GM18951 (cell line): ENCODE results near the gene DDHD1.
"Not testable (repeated sequence)": the region's sequence is repeated elsewhere in the genome, so short reads cannot be mapped to it uniquely, and the experiment has no call there.

Source experiments
- POLR2A ChIP-seq: IDR thresholded peaks from 4 replicates; pipeline ENCODE4 v1.6.1; 2011; ENCODE audit warnings: mild to moderate bottlenecking; ENCODE audit not compliant: insufficient read length, insufficient read depth; ENCODE audit errors: extremely low read depth
- in situ Hi-C: fragments of 300-500 bp; cut with MboI; formaldehyde crosslinking; loops from one replicate; pipeline ENCODE4 v1.12.0; 2022; ENCODE audit warnings: low sequenced_read_pairs, mixed read lengths, inconsistent platforms; ENCODE audit not compliant: unreplicated experiment

DDHD1 gene

DNA sequence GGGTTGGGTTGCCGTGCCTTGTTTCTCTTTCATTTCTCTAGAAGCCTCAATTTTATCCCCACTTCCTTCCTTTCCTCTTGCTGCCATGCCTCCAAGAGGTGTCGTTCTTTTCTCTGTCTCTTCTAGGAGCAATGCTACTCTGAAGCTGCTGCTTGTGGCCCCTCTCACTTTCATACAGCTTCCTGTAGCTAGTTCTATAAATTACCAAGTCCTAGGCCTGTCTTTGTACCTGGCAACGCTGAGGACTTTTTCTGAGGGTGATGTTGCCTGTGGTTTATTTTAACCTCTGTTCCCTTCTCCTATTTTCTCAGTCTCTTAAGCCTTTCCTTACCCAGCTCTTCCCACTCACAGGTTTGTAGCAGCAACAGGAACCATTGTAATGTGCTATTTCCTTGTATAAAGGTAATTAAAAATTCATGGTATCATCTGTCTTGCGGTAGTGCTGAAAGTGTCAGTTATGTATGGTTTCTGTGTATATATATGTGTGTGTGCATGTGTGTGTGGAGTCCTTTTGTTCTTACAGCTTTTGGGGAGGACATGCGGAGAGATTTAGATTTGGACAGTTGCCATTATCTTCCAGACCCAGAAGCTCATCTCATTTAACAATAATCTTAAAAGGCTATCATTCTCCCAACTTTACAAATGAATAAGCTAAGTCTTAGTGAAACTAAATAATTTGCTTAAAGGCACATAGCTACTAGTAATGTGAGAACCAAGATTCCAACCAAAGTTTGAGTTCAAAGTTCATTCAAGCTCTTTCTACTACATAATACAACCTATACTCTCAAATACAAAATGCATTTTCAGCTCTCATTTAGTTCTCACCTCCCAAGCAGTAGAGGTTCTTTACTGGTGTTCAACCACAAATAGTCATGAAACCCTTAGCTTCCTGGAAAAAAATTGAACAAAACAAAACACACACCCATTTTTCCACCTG lies 43.8 kb downstream of the DDHD1 start:
- TF ChIP-seq POLR2A: no peak
- in situ Hi-C loops: no loop called here

DNA sequence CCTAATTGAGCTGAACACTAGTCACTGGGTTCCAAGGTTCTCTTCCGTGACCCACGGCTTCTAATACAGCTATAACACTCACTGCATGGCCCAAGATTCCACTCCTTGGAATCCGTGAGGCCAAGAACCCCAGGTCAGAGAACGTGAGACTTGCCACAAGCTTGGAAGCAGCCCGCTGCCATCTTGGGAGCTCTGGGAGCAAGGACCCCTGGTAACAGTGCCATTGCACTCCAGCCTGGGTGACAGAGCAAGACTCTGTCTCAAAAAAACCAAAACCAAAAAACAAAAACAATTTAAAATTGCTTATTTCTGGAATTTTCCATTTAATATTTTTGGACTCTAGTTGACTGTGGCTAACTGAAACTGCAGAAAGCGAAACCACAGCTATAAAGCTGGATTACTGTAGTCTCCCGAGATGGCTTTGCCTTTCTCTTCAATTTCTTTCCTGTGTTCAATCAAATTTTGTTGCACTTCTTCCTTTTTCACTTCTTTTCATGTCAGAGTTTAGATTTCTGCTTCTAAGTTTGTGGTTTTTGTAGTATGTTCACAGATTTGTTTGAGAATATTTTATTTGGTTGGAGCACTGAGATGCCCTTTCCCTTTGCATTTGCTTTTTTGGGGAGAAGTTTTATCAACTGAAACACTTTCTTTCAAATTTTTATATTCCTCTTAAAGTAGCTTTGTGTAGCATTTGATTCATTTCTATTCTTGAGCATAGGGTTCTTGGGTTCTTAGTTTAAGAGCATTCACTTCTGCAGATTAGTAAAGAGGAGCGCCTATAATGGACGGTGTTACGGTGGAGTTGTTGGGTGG lies 44.6 kb downstream of the DDHD1 start:
- in situ Hi-C loops: no loop called here
- no peak for TF ChIP-seq POLR2A

DNA sequence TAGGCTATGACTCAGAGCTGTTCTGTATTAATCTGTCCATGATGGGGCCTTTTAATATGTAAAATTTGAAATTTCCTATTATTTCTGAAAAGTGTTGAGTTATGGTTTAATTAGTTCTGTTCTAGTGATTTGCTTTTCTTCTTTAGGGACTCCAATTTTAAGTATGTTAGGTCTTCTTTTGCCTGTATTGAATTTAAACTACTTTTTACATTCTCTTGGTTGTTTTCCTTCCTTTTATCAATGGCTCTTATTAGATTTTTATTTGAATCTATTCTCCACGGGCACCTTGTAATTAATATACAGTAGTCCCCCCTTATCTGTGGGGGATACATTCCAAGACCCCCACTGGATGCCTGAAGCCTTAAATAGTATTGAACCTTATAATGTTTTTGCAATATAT lies 46.4 kb downstream of the DDHD1 start:
- TF ChIP-seq POLR2A: no peak
- in situ Hi-C loops: no loop called here

DNA sequence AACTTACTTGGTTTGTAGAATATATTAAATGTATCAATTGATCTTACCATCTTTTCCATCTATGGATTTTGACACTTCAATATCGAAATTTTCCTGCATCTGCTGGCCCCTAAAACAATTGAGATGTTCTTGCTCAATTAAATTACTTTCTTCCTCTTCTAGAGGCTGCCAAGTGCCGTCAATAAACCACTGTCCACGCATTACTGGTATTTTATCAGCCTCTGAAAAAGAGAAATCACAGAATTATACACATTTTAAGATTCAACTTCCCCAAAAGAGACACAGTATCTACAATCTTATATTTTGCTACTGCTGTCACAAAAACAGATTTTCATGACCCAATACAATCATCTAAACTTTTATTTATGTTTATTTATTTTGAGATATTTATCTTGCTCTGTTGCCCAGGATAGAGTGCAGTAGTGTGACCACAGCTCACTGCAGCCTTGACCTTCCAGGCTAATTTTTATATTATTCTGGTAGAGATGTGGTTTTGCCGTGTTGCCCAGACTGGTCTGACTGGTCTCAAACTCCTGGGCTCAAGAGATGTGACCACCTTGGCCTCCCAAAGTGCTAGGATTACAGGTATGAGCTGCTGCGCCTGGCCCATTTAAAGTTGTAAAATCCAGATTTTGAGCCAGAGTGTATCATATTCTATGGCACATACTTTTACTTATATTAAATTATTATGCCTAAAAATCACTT lies 49.3 kb downstream of the DDHD1 start:
- in situ Hi-C loops: no loop called here
- no peak for TF ChIP-seq POLR2A

DNA sequence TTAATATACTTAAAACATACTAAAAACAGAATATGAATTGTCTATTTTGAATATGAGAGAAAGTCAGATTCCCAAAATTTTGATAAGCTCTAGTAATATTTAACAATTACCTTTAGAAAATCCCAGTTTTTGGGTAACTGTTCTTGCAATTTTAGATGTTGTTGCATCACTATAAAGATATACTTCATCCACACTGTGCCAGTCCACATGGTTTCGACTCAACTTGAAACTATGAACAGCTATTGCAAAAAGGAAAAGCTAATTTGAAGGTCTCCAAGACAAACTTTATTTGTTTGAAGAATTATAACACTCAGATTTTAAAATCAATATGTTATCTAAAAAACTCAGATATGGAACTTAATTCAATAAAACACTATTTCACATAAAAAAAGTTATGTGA lies 59.9 kb downstream of the DDHD1 start:
- no peak for TF ChIP-seq POLR2A
- in situ Hi-C loops: no loop called here

DNA sequence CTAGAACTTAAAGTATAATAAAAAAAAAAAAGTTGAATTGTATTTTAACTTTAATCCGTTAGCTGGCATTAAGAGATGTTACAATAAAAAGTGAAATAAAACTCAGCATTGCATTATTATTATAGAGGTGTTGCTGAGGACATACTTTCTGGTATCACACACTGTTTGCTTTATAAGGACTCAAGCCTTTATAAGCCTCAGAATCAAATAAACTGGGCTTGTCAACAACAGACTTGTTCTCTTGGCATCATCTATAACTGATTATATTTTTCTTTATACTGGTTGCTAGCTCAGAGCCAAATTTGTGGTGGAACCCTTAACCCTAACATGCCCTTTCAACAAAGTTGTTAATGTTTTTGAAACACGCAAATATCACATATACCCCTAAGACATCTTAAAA lies 62.3 kb downstream of the DDHD1 start:
- in situ Hi-C loops: no loop called here
- TF ChIP-seq POLR2A: no peak

DNA sequence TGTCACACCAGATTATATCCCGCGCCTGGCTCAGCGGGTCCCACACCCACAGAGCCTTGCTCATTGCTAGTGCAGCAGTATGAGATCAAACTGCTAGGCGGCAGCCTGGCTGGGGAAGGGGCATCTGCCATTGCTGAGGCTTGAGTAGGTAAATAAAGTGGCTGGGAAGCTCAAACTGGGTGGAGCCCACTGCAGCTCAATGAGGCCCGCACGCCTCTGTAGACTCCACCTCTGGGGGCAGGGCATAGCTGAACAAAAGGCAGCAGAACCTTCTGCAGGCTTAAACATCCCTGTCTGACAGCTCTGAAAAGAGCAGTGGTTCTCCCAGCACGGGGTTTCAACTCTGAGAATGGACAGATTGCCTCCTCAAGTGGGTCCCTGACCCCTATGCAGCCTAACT lies 68.2 kb downstream of the DDHD1 start:
- in situ Hi-C loops: not testable (repeated sequence)

DNA sequence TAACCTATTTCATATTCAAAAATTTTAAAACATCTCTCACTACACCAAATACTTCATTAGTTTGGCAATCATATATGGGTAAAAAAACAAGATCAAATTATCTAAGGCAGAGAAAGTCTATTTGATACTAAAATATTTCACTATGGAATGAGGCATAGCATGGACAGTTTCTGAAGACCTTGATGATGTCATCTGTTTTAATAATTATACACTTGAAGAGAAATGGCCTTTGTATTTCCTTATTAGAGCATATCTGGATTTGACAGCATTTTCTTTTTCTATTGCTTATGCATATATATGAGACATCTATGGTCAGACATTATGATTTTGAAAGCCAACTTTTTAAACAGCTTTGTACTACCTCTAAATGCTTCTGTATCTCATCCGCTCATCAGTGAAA lies 88.6 kb downstream of the DDHD1 start:
- in situ Hi-C loops: no loop called here
- TF ChIP-seq POLR2A: no peak

DNA sequence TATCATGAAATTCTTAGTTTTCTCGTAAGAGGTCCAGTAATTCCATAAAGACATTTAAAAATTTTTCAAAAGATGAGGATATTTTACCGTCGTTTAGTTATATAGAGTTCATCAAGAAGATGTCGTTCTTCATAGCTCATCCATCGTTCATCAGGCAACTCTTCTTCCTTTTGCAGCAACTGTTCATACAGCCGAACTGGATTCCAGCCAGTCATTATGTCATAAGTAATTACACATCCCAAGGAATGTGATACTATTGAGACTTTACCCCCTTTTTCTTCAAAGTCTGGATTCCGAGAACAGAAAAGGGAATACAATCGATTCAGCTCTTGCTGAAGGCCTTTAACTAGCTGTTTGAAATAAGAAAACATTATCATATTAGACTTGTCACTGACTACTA lies 90.3 kb downstream of the DDHD1 start:
- no peak for TF ChIP-seq POLR2A
- in situ Hi-C loops: no loop called here

DNA sequence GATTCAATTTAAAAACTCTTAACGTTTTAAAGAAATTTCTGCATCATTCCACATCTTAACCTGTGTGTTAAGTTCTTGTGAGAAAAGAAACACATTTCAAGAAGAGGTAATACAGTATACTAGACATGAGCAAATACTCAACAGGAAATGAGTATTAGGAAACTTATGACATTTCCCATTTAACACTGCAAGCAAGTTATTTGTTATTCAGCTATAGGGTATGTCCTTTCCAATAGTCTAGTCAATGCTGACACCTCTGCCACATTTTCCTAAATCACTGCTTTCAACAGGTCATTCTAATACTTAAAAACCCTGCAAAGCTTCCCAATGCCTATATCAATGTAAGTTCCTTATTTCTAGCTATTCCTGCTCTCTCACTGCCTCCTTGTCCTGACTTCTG lies 93.1 kb downstream of the DDHD1 start:
- in situ Hi-C loops: no loop called here
- TF ChIP-seq POLR2A: no peak

DNA sequence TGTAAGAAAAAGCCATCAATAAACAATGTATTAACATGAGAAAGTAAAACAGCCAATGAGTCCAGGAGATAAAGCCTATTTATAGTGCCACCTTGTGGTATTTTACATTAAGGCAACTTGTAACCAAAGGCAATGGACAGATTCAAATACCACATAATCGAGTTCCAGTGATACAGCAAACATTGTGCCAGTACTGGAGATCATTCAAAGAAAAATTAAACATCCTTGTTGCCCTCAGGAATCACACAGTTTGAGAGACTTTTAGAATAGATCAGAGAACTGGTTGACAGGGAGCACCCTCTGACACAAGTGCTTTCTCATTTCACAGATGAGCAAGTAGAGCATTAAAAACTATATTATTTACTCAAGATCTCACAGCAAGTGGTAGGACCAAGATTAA lies 98.1 kb downstream of the DDHD1 start:
- no peak for TF ChIP-seq POLR2A
- in situ Hi-C loops: no loop called here

DNA sequence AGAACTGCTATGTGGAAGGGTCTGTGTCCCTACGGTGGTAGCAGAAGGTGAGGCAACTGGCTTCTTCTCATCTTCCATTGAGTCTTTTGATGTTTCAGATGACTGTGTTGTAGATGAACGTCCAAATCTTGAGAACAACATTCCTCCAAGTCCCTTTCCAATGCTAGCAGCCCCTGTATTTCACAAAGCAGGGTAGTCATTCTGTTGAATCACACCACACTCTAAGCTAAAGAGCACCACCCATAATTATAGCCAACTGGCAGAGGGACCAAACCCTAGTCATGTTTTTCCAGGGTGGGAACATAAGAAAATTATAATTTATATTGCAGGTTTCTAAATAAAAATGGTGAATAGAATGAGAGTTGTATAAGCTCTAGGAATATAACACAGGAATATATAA lies 98.7 kb downstream of the DDHD1 start:
- in situ Hi-C loops: no loop called here
- no peak for TF ChIP-seq POLR2A

DNA sequence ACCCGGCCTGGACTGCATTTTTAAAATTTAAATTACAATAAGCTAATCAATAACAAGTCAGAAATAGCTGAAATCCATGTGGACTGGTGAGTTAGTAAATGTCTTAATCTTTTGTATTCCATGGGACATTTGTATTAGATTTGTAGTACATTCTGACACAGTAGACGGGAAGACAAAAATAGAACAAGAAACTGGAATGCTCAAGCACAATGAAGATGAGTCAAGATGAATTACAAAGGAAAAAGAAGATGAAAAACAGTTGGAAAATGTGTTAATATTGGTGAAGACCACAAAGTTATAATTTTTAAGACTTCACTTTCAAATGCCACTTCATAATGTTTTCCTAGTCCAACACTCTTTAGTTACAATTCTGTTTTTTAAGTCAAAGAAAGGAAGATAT lies 104.5 kb downstream of the DDHD1 start:
- TF ChIP-seq POLR2A: no peak
- in situ Hi-C loops: no loop called here
